ENCODE measurements around the gene PRDM4. TPM values are rescaled to one million over a fixed set of nuclear protein-coding genes. Genes with fewer than 3 reads are reported as not detected.

PRDM4 gene
- total and polyA plus RNA-seq, 2 of the 13 experiments (the other 11 are each of a cell fraction or from before 2014, with no cell fraction given): 9.9 to 15.3 TPM

- no TSS peak for BruUV-seq (replicated peaks)
- ChIA-PET CTCF (ENCODE audit: low intra/inter-chr PET ratio, low total read pairs) (no interaction called here), POLR2A (no interaction called here)
- Histone ChIP-seq H3K27ac (ENCODE audit: extremely low read length, insufficient read depth, low read length) (no peak overlapping the region), H2AFZ (ENCODE audit: low read length) (no peak overlapping the region), H3K79me2 (ENCODE audit: insufficient read depth, low read length) (no peaks in the 10 kb centered on the region), H3K4me3 (replicated peaks in 1 of 3; ENCODE audit: insufficient read depth in 1 of 3, low read depth in 2 of 3, low read length in 3 of 3) (no peak overlapping the region), H3K9ac (ENCODE audit: insufficient read depth, low read depth, low read length) (no peak overlapping the region), H3K36me3 (replicated peaks in 1 of 2; ENCODE audit: control insufficient read depth in 1 of 2, insufficient read depth in 2 of 2, low read length in 2 of 2) (no peaks in the 10 kb centered on the region), H3K4me1 (ENCODE audit: insufficient read depth, low read length) (peaks cover 11% of the 10 kb centered on the region), H4K20me1 (ENCODE audit: insufficient read depth, low read length) (no peaks in the 10 kb centered on the region), H3K27me3 (ENCODE audit: control insufficient read depth in 1 of 2, insufficient read depth in 2 of 2, low read length in 2 of 2) (no peaks in the 10 kb centered on the region; a peak in 1 of 5 replicates), H3K4me2 (ENCODE audit: low read depth, low read length) (no peak overlapping the region), H3K9me3 (ENCODE audit: low read length) (no peaks in the 10 kb centered on the region)
- no peak for TF ChIP-seq ZNF251 (CRISPR knock-in tag; IDR thresholded peaks at IDR 0.05)
- TF ChIP-seq ATF7 (IDR thresholded peaks at IDR 0.05): peak; percentile 72
- TF ChIP-seq ATF7 (CRISPR knock-in tag; IDR thresholded peaks at IDR 0.05): no peak
- WGBS (ENCODE audit: low lambda C conversion rate): 16% methylated on average over 3 of the region's 3 CpGs
- ATAC-seq (no peak), DNase-seq (ENCODE audit: low spot score) (no peak), FAIRE-seq (no peak)
- in situ Hi-C loops (cut with HindIII; ENCODE audit: extremely low pct_ligation_motif_present, low pct_unique_long_range_greater_than_20kb): no loop called here
- intact Hi-C loops (cut with micrococcal nuclease; ENCODE audit: unreplicated experiment): no loop called here
Observed at GRCh38 chr12:107803092-107803491, 42.2 kb upstream of the PRDM4 start.

- ChIA-PET POLR2A (no interaction called here), CTCF (ENCODE audit: low intra/inter-chr PET ratio, low total read pairs) (no interaction called here)
- Histone ChIP-seq H3K9ac (ENCODE audit: insufficient read depth, low read depth, low read length) (no peak overlapping the region), H3K4me3 (replicated peaks in 1 of 3; ENCODE audit: insufficient read depth in 1 of 3, low read depth in 2 of 3, low read length in 3 of 3) (no peak overlapping the region), H3K27me3 (ENCODE audit: control insufficient read depth in 1 of 2, insufficient read depth in 2 of 2, low read length in 2 of 2) (no peaks in the 10 kb centered on the region), H3K36me3 (replicated peaks in 1 of 2; ENCODE audit: control insufficient read depth in 1 of 2, insufficient read depth in 2 of 2, low read length in 2 of 2) (no peaks in the 10 kb centered on the region), H3K27ac (ENCODE audit: extremely low read length, insufficient read depth, low read length) (no peak overlapping the region), H2AFZ (ENCODE audit: low read length) (no peak overlapping the region), H3K9me3 (ENCODE audit: low read length) (no peaks in the 10 kb centered on the region), H3K4me1 (ENCODE audit: insufficient read depth, low read length) (peaks cover 16% of the 10 kb centered on the region), H3K4me2 (ENCODE audit: low read depth, low read length) (no peak overlapping the region), H4K20me1 (ENCODE audit: insufficient read depth, low read length) (no peaks in the 10 kb centered on the region), H3K79me2 (ENCODE audit: insufficient read depth, low read length) (no peaks in the 10 kb centered on the region)
- no TSS peak for BruUV-seq (replicated peaks)
- intact Hi-C loops (cut with micrococcal nuclease; ENCODE audit: unreplicated experiment) (no loop called here), in situ Hi-C loops (cut with HindIII; ENCODE audit: extremely low pct_ligation_motif_present, low pct_unique_long_range_greater_than_20kb) (no loop called here)
- ATAC-seq: no peak
- no peak for FAIRE-seq
- no peak for DNase-seq (ENCODE audit: low spot score)
- TF ChIP-seq AGO1 (IDR thresholded peaks at IDR 0.05; ENCODE audit: low read depth, low read length, poor library complexity, severe bottlenecking): no peak
- TF ChIP-seq ZNF292 (CRISPR knock-in tag; IDR thresholded peaks at IDR 0.05; ENCODE audit: borderline replicate concordance, low read depth): no peak
- no peak for TF ChIP-seq ZNF12 (CRISPR knock-in tag; IDR thresholded peaks at IDR 0.05)
- no peak for TF ChIP-seq SRY (CRISPR knock-in tag; IDR thresholded peaks at IDR 0.05)
- TF ChIP-seq HIC2 (CRISPR knock-in tag; IDR thresholded peaks at IDR 0.05; ENCODE audit: low read depth): no peak
- TF ChIP-seq CERS6 (CRISPR knock-in tag; IDR thresholded peaks at IDR 0.05): no peak
- TF ChIP-seq ZNF788 (CRISPR knock-in tag; IDR thresholded peaks at IDR 0.05; ENCODE audit: borderline replicate concordance): no peak
- TF ChIP-seq ZNF180 (CRISPR knock-in tag; IDR thresholded peaks at IDR 0.05; ENCODE audit: borderline replicate concordance, low read depth): no peak
- no peak for TF ChIP-seq ZSCAN29 (CRISPR knock-in tag; conservative IDR thresholded peaks at IDR 0.05)
- TF ChIP-seq ZNF75D (CRISPR knock-in tag; IDR thresholded peaks at IDR 0.05; ENCODE audit: borderline replicate concordance): no peak
- TF ChIP-seq MXI1 (IDR thresholded peaks at IDR 0.05; ENCODE audit: borderline replicate concordance, low read depth, low read length): no peak
- TF ChIP-seq MED1 (CRISPR knock-in tag; IDR thresholded peaks at IDR 0.05): no peak
- no peak for TF ChIP-seq GRHL1 (CRISPR knock-in tag; conservative IDR thresholded peaks at IDR 0.05)
- no peak for TF ChIP-seq TEAD2 (CRISPR knock-in tag; IDR thresholded peaks at IDR 0.05)
Observed at GRCh38 chr12:107801150-107801549, 40.2 kb upstream of the PRDM4 start.
